NCI-H1092 (cell line): ENCODE measurements around the gene MSL2.
"Not testable (repeated sequence)": the region's sequence is repeated elsewhere in the genome, so short reads cannot be mapped to it uniquely, and the experiment has no call there.

Source experiments
- DNase-seq: peaks from one replicate; lab custom pipeline; 2025; lab: John Stamatoyannopoulos, UW

MSL2 gene

GRCh38 chr3:136192831-136193230 is 3.3 kb downstream of the MSL2 start:
- DNase-seq: no peak

GRCh38 chr3:136192195-136192594 is 3.9 kb downstream of the MSL2 start:
- DNase-seq: not testable (repeated sequence)

GRCh38 chr3:136189859-136190617 is 6.1 kb downstream of the MSL2 start:
- DNase-seq: no peak

GRCh38 chr3:136189043-136189442 is 7.1 kb downstream of the MSL2 start:
- DNase-seq: no peak

- no peak for DNase-seq
Observed at GRCh38 chr3:136187868-136188267, 8.3 kb downstream of the MSL2 start.

- no peak for DNase-seq
Observed at GRCh38 chr3:136186846-136187245, 9.3 kb downstream of the MSL2 start.

- no peak for DNase-seq
Observed at GRCh38 chr3:136186344-136186743, 9.8 kb downstream of the MSL2 start.

- no peak for DNase-seq
Observed at GRCh38 chr3:136184703-136185102, 11.4 kb downstream of the MSL2 start.

GRCh38 chr3:136181741-136182140 is 14.4 kb downstream of the MSL2 start:
- no peak for DNase-seq

GRCh38 chr3:136177876-136178275 is 18.3 kb downstream of the MSL2 start:
- no peak for DNase-seq

GRCh38 chr3:136173939-136174490 is 22.1 kb downstream of the MSL2 start:
- no peak for DNase-seq

GRCh38 chr3:136171097-136171542 is 25.0 kb downstream of the MSL2 start:
- DNase-seq: no peak

GRCh38 chr3:136168236-136168635 is 27.9 kb downstream of the MSL2 start:
- DNase-seq: not testable (repeated sequence)

GRCh38 chr3:136166507-136166906 is 29.6 kb downstream of the MSL2 start:
- no peak for DNase-seq

GRCh38 chr3:136163607-136164006 is 32.5 kb downstream of the MSL2 start:
- DNase-seq: not testable (repeated sequence)

GRCh38 chr3:136162322-136162721 is 33.8 kb downstream of the MSL2 start:
- DNase-seq: no peak

GRCh38 chr3:136161516-136161915 is 34.6 kb downstream of the MSL2 start:
- no peak for DNase-seq

GRCh38 chr3:136152963-136153362 is 43.2 kb downstream of the MSL2 start:
- no peak for DNase-seq

- DNase-seq: no peak
Observed at GRCh38 chr3:136152176-136152843, 43.8 kb downstream of the MSL2 start.

GRCh38 chr3:136151219-136151618 is 44.9 kb downstream of the MSL2 start:
- DNase-seq: no peak

GRCh38 chr3:136149667-136150066 is 46.5 kb downstream of the MSL2 start:
- DNase-seq: no peak

GRCh38 chr3:136146981-136147729 is 49.0 kb downstream of the MSL2 start:
- DNase-seq: no peak
